GM19463 (cell line): Measurements from ENCODE around the gene PHIP.

Experiments
- ATAC-seq: cut with Tn5 transposase; IDR thresholded peaks from one replicate; pipeline ENCODE4 v1.9.1; 2021; ENCODE audit warnings: mild to moderate bottlenecking, moderate library complexity; ENCODE audit not compliant: unreplicated experiment

PHIP gene

DNA sequence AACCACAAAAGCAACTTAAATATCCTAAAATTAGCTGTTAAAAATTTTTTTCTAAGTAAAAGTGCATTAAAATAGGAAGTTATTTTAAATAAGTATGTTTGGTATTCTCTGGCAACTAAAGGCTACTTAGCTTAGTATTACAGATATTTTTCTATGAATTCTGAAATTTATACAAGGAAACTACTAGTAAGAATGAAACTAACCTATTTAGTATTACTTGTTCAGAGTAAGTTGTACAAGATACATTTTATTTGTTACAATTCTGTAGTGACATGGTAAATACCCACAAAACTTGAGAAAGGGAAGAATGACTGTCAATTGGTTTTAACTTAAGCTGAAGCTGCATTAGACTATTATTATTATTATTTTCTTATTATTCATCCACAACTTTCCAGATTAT, 6.5 kb downstream of the PHIP start:
- no peak for ATAC-seq

DNA sequence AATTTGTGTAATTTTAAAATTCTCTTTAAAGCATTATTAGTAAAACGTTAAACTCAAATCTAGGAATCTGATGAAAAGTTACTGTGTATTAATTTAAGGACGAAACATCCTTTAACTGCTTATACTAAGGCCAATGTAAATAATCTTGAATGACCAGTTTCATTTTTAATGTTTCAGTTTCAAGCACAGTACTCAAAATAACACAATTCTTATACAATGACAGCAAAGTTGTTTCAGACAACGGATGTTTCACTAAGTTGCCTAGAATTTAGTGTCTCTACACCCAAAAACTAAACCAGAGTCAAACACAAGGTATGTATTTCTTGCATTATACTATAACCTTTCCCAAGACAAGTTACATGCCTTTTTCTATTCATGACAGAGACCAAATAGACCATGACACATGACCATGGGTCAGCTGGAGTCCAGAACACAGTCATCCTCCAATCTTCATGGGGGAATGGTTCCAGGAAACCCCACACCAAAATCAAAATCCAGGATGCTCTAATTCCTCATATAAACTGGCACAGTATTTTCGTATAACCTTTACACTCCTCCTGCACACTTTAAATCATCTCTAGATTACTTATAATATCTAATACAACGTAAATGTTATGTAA, 7.7 kb downstream of the PHIP start:
- peak; percentile 73 for ATAC-seq

DNA sequence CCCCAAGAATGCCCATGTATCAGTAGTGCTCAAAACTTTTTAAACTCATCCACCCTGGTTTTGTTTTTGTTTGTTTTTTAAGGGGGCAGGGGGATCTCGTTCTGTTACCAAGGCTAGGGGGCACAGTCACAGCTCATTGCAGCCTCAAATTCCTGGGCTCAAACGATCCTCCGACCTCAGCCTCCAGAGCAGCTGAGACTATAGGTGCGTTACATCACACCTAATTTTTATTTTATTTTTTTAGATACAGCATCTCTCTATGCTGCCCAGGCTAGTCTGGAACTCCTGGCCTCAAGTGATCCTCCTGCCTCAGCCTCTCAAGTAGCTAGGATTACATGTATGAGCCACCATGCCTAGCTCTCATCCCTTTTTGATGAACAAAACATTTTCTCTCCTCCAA, 11.2 kb downstream of the PHIP start:
- no peak for ATAC-seq

DNA sequence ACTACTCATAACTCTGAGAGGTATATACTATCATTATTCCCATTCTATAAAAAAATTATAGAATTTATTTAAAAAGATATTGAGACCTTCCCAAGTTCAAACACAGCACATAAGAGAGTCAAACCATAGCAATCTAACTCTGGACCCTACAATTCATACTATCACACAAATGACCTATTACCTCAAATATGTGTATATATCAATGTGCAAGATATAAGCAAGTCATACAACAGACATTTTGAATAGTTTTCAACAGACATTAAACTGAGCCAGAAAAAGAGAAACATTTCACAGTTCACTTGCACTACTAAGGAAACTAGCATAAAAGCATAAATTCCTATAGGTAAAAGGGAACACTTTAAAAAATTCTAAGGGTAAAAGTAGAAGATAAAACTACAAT, 11.7 kb downstream of the PHIP start:
- no peak for ATAC-seq

DNA sequence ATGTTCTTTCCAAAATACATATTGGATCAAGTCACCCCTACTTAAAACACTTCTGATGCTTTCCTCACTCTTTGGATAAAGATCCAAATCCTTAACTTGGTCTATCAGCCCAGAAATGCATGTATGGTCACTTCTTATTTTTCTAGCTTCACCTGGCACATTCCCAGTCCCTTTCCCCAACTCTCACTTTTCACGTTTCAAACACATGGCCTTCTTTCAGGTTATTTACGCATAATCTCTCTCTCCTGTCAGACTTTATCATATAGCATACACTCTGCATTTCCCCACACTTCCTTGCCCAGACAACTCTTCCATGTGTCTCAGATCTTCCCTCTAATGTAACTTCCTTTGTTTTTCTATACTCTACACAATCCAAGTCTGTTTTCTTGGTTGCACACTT, 12.8 kb downstream of the PHIP start:
- ATAC-seq: no peak

DNA sequence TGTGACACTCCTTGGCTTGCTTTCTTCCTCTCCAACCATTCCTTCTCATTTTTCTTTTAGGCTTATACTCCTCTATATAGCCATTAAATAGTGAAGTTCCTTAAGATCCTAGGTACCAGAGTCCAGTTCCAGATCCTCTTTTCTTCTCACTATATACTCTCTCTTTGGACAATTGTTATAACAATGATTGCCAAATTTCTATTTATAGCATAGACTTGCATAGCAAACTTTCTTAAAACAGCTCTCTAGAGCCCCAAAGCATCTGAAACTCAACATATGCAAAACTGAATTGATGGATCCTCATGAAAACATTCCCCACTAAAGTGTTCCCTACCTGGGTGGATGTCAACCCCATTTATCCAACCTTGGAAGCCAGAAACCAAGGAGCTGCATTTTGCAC, 13.4 kb downstream of the PHIP start:
- ATAC-seq: no peak

DNA sequence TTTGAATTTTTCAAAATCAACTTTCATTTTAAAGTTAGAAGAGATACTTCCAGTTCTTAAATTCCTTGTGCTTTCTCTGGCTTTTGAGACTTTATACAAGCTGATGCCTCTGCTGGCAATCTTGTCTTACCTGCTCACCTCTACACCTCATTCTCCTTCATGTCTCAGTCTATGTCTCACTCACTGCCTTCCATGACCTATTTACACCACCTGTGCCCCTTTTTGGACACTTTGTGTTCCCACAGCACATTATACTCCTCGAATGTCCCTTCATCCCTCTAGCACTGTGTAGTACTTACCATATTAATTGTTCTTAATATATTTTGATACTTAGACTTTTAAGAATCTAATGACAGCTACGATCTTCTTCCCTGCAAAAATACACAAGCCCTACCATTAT, 15.3 kb downstream of the PHIP start:
- ATAC-seq: no peak

DNA sequence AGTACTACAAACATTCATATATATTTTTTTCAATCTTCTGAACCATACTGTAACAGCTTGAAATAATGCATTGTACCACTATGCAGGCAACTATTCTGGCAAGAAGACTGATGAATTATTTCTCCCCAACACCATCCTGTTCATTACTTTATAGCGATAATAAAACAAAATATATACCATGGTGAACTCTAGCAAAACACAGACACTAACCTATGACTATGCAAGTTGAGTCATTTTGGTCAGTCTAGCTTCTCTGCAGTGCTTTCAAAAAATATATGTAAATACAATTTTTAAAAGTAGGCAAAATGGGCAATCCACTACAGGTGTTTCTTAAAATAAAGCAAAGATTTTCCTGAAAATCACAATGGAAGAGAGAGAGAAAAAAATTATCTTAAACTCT, 20.3 kb downstream of the PHIP start:
- ATAC-seq: no peak

DNA sequence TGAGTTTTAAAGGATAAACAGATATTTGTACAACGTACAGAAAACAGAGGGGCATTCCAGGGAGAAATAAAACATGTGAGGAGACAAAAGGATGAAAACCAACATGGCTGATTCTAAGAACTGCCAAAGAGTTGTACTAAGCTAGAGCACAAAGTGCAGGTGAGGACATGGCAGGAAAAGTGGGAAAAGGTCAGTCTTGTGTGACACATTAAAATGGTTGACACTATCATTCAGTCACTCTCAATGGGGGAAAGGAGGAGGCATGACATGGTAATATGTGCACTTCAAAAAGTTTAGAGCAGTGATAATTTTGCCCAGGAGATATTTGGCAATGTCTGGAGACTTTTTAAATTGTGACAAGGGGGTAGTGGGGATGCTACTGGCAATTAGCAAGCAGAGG, 21.8 kb downstream of the PHIP start:
- no peak for ATAC-seq

DNA sequence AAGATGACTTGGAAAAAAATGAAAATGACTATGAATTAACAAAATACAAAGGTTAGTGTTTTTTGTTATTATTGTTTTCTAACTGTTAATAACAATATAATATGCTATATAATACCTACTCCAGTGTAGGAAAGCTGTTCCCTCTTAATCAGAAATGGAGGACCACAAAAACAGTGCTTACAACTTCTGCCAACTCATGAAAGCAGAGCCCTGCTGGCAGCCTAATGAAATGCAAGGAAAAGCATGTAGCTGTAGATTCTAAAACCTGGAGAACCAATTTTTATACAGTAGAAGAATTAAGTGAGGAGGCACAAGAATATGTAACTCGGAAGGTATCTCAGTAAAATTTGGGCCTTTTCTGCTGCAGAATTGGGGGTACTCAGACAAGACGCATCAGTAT, 29.4 kb downstream of the PHIP start:
- ATAC-seq: no peak

DNA sequence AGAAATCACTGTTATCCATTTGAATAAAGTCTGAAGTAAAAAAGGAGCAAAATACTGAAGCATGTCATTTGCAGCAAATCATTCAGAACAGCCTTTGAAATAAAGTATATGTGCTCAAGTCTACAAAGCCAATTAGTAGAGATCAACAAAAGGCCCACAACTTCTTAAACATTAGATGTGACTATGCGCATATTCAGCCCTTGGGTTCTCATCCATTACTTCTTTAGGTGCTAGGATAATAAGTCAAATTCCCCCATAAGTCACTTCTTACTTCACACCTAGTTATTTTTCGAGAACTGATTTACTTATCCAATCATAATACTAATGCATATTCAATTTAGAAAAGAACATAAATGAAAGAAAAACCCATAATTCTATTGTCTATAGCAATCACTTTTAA, 31.0 kb downstream of the PHIP start:
- ATAC-seq: no peak

DNA sequence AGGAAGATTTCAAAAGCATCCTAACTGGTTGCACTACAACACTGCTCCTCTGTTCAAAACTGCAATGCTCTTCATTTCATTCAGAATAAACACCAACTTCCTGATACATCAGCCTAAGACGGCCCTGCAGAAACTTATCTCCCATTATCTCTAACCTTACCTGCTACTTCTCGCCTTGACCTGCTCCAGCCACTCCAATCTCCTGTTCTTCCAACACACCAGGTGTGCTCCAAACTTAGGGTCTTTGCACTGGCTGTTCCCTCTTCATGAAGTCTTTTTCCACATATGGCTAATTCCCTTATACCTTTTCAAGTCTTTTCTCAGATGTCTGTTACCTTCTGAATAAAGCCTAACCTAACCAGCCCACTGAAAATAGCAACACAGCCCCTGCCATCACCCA, 32.1 kb downstream of the PHIP start:
- ATAC-seq: no peak

DNA sequence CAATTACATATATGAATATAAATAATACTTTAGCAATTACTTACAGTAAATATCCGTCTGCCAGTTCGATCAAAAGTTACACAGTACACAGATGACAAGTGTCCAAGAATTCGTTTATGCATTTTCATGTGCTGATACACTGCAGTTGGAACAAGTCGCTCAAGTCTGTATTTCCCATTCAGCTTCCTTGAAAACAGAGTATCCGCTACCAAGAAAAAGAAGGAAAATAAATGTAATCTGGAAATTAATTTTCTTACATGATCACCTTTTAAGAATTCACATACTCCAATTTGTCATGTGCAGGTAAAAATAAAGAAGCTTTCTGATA, 35.3 kb downstream of the PHIP start:
- ATAC-seq: no peak

DNA sequence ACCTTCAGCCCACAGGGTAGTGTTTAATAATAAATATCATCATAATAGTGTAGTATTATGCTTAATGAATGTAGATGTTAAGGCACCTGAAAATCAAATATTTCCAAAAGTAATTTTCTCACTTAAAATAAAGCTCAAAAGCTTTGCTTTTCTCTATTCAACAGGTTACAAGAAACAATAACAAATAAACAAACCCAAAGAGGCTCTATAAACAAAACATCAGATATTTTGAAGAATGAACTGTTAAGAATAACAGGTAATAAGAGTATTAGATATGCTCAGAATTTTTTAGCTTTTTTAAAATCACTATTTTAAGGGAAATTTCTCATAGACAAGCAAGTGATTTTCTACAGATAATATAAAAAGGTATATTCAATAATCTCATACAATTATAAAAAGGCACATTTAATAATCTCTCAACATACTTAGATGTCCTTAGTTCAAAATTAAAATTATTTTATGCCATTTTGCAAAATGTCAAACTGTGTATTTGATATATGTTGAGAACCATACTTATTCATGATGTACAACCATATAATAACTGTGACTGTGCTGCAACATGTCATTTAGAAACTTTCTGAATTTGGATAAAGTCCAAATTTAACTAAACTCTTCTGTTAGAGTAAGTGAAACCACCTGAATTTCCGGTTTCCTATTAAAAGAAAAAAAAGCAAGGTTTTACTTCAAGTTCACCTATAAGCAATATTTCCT, 35.8 kb downstream of the PHIP start:
- peak; percentile 72 for ATAC-seq

DNA sequence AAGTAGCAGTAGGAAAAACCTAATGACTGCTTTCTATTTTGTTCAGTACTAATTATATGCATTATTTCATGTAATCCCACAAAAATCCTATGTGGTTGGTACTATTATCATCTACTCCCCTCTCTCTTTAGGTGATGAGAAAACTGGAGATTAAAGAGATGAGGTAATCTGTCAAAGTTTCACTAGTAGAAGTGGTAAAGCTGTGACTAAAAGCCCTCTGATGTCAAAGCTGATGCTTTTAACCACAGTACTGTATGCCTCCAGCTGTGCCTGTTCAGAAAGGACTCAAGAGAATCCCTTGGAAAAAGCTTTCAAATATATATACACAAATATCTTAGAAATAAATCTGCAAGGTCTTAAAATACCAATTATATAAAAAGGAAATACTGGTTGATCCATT, 38.0 kb downstream of the PHIP start:
- ATAC-seq: peak; percentile 71

DNA sequence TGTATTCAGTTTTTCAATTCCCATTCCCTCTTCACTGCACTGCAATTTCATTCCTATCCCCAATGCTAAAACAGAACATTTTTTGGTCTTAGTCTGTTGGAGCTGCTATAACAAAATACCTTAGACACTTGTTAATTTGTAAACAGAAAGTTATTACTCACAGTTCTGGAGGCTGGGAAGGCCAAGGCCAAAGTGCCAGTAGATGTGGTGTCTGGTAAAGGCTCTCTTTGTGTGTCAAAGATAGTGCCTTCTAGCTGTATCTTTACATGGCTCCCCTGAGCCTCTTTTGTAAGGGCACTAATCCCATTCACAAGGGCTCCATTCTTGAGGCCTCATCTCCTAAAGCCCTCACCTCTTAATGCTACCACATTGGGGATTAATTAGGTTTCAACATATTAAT, 40.0 kb downstream of the PHIP start:
- ATAC-seq: no peak

DNA sequence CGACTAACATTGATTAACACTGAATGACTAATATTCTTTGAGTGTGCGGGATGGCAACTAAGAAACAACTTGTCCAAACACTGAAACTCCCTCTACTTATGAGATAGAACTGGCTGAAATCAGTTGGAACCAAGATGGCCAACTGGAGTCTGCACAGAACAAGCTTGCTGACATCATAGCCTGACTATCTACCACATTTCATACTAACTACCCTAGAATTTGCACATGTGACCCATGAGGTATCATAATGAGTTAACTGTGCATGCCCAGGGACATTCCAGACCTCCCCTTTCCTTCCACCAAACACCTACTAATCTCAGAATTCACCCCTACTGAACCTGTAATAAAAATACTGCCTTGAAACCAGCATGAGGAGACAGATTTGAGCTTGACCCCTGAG, 43.2 kb downstream of the PHIP start:
- peak; percentile 88 for ATAC-seq

DNA sequence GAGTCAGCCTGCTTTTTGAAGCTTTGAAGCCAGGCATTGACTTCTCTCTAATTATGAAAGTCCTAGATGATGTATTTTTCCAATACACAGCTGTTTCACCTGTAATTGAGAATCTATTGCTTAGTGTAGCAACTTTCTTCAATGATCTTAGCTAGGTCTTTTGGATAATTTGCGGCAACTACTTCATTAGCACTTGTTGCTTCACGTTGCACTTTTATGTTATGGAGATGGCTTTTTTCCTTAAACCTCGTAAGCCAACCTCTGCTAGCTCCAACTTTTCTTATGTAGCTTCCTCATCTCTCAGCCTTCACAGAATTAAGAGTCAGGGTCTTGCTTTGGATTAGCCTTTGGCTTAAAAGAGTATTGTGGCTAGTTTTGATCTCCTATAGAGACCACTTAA, 44.8 kb downstream of the PHIP start:
- ATAC-seq: no peak

DNA sequence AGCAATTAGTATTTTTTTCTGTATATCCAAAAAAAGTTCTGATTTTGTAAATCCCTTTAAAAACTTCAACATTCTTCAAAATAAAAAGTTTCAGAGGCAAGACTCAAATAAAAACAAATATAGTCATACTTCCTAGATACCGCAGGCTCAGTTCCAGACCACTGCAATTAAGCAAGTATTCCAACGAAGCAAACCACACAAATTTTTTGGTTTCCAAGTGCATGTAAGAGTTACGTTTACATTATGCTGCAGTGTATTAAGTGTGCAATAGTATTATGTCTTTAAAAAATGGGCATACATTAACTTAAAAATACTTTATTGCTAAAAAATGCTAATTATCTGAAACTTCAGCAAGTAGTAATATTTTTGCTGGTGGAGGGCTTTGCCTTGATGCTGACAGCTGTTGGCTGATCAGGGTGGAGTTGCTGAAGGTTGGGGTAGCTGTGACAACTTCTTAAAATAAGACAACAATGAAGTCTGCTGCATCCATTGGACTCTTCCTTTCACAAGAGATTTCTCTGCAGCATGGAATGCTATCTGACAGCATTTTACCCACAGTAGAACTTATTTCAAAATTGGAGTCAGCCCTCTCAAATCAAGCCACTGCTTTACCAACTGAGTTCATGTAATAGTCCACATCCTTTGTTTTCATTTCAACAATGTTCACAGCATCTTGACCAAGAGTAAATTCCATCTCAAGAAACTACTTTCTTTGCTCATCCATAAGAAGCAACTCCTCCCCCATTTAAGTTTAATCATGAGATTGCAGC, 46.0 kb downstream of the PHIP start:
- ATAC-seq: no peak

DNA sequence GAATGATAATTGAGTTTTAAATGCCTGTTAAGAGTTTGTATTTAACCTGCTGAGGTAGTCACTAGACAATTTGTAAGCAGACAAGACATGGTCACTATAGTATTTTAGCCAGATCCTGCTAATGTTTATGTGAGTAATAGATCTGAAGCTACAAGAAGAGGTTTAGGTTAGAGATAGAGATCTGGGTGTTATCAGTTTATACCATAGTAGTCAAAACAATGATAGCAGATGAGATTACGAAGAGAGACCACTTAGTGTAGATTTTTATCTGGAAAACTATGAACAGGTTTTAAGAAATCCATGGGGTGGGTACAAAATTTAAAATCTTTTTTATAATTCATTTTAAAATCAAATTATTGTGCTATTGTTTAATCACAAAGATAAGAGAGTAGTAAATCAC, 47.5 kb downstream of the PHIP start:
- ATAC-seq: no peak

DNA sequence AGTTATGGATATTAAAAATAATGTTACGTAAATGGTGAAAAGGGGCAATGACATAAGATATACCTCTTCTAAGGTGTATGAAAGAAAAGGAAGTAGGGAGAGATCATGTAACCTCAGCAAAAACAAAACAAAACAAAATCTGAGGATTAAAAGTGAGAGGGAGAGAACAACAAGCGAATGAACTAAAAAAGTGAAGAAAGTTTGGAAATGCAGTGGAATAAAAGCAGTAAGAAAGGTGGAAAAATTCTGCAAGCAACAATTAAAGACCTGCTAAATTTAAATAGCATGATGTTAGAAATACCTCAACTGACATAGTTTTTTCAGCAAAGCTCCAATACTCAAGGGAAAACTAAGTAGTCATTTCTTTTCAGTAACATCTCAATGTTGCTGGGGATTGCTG, 48.0 kb downstream of the PHIP start:
- ATAC-seq: no peak

DNA sequence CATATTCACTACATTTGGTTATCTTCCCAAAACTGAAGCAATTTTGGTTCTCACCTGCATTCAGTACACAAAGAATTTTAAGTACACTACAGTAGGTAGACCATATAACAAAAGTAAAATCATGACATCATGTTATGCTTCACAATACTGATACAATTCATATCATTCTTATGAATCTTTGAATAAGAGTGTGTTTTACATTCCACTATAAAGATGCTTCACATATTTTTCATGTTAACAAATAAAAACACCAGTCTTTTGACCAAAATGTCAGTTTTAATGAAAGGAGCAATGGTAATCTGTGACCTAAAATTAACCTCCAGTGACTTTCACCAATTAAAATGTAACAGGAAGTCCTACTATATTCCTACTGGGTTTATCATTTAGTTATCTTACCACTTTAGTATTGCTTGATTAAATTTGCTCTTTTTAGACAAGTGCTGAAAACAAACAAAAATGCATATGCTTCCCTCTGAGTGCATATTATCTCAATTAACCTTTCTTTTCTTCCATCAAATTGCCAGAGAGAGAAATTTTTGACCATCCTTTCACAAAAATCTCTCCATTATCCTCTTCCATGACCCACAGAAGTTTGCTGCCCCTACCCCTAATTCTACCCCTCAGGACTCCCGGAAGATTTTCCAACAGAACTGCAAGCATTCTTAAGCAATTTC, 49.3 kb downstream of the PHIP start:
- ATAC-seq: no peak
